GM12892 (cell line): ENCODE results near the gene DGCR2.

Experiments used
- DNase-seq: peaks from one replicate; pipeline ENCODE4 v3.0.0; 2011; ENCODE audit not compliant: insufficient read length
- FAIRE-seq: peaks from 2 replicates; lab custom pipeline; 2011; peaks lifted over from hg19 to GRCh38; lab: Jason Lieb, UNC
- POLR2A ChIP-seq: IDR thresholded peaks from 2 replicates; pipeline ENCODE4 v1.6.1; 2011; ENCODE audit warnings: low read depth, low read length, control low read depth
- POLR2AphosphoS5 ChIP-seq: IDR thresholded peaks from 2 replicates; pipeline ENCODE4 v1.6.1; 2011; ENCODE audit warnings: low read depth, low read length, control low read depth
- TAF1 ChIP-seq: IDR thresholded peaks from 2 replicates; pipeline ENCODE4 v1.6.1; 2011; ENCODE audit warnings: low read depth, mild to moderate bottlenecking, control low read depth, low read length, borderline replicate concordance

DGCR2 gene

DNA sequence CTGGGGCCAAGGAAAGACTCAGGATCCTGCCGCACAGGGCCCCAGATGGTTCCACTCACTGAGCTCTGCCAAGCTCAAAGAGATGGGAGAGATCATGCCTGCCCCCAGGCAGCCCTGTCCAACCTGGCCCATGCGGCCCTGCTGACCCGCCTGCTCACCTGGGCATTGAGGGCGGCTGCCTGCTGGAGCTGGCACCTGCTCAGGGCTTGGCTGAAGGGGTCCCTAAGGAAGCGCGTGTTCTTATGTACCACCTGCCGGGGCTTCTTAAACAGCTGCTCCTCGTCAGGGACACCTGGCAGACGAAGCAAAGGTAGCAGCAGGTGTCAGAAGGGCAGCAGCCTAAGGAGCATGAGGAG is 16.8 kb upstream of the DGCR2 start:
- no peak for TF ChIP-seq POLR2AphosphoS5
- TF ChIP-seq POLR2A = no peak
- TF ChIP-seq TAF1 = no peak
- FAIRE-seq (no peak), DNase-seq (no peak)

DNA sequence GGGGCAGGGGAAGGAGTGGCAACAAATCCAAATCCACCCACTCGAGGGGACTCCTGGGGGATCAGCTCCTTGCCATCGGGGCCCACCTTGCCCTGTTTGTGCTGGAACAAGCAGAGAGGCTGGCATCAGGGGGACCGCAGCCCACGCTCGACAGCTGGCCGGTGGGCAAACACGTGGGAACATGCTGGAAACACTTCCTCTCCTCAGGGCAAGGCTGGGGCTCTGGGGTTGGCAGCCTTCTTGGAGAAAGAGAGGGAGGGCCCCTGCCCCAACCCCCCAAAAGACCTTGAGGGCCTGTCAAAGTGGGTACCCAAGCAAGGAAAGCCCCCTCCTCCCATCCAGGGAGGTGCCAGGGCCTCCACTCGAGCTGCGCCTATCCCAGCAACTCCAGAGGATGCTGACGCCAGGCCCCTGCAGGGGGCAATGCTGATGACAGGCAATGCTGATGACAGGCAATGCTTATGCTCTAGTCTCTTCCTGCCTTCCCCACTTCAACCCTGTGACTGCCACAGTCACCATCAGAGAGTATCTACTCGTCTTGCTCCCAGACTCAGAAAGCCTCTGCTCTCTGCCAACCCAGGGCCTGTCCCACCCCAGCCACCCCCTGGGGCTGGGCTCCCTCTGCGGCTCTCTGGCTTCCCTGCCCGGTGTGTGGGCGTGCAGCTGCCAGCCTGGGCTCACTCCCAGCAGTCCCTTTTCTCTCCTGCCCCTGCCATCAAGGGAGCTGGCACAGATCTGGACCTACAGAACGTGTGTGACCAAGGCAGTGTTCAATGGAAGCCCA is 16.2 kb upstream of the DGCR2 start:
- DNase-seq (no peak), FAIRE-seq (no peak)
- no peak for TF ChIP-seq TAF1
- TF ChIP-seq POLR2AphosphoS5 = no peak
- no peak for TF ChIP-seq POLR2A

DNA sequence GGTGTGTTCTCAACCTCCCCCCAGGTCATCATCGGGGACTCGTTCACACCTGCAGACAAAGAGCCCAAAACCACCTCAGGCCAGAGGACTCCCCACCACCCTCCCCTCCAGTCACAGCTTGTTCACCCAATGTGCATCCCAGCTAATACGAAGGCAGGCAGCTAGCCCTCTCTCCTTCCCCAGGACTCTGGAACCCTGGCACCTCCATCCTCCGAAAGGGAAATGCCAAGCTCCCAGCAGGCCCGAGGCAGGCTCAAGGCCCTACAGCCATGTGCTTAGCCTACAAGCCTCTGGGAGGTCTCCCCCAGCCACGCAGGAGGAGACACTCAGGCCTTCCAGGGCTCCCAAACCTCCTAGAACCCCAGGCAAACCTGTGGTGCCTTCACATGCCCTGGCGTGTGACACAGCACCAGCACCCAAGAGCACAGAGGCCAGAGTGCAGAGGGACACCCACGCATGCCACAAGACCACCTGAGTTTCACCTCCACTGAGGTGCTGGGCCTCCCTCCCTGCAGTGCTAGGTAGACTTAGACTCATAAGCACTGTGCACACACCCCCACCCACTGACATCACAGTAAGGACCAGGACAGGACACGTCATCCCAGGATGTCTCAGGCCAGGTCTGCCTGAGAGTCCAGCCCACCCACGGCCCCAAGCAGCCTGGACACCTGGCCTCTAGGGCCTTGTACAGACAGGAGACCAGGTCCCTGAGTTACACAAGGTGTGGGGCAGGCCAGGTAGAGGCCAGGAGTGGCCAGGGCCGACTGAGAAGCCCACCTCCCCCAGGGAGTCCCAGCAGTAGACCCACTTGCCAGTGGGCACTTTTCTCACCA is 15.4 kb upstream of the DGCR2 start:
- TF ChIP-seq TAF1 (no peak), POLR2A (no peak), POLR2AphosphoS5 (no peak)
- no peak for DNase-seq
- FAIRE-seq = no peak

DNA sequence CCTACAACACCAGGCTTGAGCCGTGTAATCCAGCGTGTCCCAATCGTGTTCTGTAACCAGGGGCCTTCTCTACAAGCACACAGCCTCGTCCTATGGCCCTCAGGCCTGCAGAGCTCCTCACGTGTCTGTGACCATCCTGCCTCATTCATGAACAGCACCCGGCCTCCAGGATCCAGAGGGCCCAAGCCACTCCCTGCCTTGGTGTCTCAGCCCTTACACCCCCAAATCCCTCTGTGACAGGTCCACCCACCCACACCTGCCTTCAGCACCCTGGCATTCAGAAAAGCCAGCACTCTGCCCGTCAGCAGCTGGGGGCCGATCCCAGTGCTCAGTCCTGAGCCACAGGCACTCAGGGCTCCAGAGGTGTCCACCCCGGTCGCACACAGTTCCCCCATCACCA is 14.7 kb upstream of the DGCR2 start:
- no peak for DNase-seq
- no peak for FAIRE-seq
- TF ChIP-seq POLR2AphosphoS5 (no peak), POLR2A (no peak), TAF1 (no peak)

DNA sequence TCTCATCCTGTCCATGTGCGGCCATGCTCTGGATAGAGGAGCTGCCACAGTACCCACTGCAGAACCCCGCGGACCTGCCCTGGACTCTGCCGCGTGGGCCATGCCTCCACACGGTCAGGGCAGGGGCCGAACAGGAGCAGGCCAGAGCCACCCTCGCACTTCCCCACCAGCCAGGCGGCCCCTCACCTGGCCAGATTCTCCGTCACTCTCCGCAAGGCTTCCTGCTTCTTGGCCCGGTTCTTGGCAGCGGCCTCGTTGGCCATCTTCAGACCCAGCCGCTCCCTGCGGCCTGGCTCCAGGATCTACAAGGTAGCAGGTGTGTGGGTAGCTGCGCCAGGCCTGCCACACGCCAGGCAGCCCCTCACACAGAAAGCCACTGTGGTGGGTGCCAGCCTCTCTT is 12.7 kb upstream of the DGCR2 start:
- DNase-seq (no peak), FAIRE-seq (no peak)
- TF ChIP-seq TAF1 (no peak), POLR2A (no peak), POLR2AphosphoS5 (no peak)

DNA sequence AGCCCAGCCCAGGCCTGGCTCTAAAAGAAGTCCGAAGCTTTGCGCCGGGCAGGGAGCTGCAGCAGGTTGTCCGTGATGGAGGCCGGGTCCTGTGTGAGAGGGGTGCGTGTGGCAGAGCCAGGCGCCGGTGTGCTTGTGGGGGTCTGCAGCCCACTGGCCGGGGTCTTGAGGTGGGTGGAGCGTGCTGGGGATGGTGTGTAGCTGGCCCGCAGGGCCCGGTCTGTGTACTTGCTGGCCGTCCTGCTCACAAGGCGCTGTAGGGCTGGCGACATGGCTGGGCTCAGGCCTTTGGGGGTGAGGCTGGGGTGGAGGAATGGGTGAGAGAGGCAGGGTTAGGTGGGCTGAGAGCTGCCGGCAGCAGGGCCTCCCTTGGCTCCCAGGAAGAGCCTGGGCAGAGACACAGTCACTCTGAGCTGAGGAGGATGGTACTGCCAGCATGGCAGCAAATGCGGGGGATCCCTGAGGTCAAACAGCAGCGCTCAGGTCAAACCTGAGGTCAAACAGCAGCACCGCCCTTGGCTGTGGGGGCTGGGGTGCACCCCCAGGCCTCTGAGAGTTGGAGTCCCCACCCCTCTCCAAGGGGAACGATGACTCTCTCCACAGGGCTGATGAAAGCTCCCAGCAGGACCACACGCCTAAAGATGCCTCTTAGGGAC is 12.1 kb upstream of the DGCR2 start:
- no peak for TF ChIP-seq POLR2A
- no peak for TF ChIP-seq POLR2AphosphoS5
- TF ChIP-seq TAF1 = no peak
- FAIRE-seq = no peak
- DNase-seq = no peak

DNA sequence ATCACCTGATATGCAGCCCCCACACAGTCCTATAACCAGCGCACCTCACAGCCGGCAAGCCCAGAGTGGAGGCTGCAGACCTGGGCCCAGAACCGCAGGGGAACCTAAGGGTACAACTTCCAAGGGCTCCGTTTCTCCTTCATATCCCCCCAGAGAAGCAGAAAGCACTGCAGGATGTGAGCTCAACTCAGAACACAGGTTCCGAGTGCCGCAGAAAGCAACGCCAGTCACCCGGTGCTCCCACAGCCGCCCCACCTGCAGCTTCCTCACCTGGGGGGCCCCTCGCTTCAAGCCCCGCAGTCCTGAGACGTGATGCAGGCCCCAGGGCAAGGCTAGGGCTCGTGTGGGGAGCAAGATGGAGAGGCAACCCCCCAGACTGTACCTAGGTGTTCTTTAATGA is 11.3 kb upstream of the DGCR2 start:
- TF ChIP-seq POLR2A (no peak), POLR2AphosphoS5 (no peak), TAF1 (no peak)
- no peak for DNase-seq
- no peak for FAIRE-seq

DNA sequence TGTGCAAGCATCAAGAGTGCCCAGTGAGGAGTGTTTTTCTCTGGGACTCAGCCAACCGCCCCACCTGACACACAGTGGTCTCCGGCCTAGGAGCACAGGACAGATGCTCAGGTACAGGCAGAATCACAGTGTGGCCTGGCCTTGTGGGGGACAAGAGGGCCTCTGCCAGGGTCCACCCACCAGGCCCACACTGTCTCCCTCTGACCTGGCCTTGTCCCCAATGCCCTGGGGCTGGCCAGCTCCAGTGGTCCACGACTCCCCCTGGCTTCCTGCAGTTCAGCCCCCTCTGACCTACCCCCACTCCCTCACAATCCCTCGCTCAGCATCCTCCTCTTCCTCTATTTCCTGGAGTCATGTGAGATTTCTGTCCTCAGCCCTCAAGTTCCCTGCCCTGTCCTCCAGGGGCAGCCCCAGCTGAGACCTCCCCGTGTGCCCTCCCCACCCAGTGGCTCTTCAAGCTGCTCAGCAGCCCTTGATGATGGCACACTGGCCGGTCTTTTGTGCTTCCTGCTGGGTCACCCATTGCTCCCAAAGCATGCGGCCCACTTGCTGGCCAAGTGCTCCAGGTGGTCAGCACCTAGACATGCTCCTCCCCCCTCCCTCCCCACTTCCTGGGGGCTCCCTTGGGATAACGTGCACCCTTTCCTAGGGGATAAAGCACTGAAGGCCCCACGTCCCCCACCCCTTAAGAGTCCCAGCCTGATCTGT is 10.6 kb upstream of the DGCR2 start:
- DNase-seq (no peak), FAIRE-seq (no peak)
- TF ChIP-seq POLR2AphosphoS5 = no peak; the same call in 1 of the 2 replicates
- peak; percentile 33; the same call in 1 of the 2 replicates for TF ChIP-seq POLR2A

DNA sequence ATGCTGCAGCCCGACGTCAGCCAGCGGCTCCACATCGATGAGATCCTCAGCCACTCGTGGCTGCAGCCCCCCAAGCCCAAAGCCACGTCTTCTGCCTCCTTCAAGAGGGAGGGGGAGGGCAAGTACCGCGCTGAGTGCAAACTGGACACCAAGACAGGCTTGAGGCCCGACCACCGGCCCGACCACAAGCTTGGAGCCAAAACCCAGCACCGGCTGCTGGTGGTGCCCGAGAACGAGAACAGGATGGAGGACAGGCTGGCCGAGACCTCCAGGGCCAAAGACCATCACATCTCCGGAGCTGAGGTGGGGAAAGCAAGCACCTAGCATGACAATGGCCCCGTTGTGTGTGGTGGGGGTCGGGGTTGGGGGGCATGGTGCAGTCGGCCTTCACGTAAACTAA is 9.9 kb upstream of the DGCR2 start:
- FAIRE-seq = no peak
- no peak for DNase-seq
- TF ChIP-seq TAF1 (no peak), POLR2A (no peak)

DNA sequence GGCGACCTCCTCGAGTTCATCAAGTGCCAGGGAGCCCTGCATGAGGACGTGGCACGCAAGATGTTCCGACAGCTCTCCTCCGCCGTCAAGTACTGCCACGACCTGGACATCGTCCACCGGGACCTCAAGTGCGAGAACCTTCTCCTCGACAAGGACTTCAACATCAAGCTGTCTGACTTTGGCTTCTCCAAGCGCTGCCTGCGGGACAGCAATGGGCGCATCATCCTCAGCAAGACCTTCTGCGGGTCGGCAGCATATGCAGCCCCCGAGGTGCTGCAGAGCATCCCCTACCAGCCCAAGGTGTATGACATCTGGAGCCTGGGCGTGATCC is 9.4 kb upstream of the DGCR2 start:
- TF ChIP-seq POLR2A (no peak), TAF1 (no peak), POLR2AphosphoS5 (no peak)
- FAIRE-seq (no peak), DNase-seq (no peak)

DNA sequence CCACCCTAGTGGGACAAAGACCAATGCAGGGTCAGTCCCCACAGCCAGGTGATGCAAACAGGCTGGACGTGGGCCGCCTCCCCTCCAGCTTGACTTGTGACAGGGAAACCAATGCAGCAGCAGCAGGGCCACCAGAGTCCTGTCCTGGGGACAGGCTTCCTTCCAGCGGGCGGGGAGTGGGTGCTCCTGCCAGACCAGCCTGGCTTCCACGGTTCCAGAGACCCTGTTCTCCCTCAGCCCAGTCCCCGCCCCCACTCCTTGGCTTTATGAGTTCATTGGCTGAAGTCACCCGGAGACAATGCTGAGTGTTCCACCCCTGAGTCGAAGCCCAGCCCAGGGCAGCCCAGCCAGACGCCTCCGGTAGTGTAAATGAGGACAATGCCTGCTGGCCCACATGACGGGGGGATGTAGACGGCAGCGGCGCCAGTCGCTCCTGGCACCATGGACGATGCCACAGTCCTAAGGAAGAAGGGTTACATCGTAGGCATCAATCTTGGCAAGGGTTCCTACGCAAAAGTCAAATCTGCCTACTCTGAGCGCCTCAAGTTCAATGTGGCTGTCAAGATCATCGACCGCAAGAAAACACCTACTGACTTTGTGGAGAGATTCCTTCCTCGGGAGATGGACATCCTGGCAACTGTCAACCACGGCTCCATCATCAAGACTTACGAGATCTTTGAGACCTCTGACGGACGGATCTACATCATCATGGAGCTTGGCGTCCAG is 8.9 kb upstream of the DGCR2 start, which contains the start of gene TSSK2:
Gene TSSK2 (plus strand): TSS at position 350 of the 726 bp plus-strand sequence. CDS start 92 bp downstream, at position 442.
- TF ChIP-seq TAF1 = no peak
- TF ChIP-seq POLR2A = no peak
- no peak for TF ChIP-seq POLR2AphosphoS5
- FAIRE-seq (no peak), DNase-seq (no peak)

DNA sequence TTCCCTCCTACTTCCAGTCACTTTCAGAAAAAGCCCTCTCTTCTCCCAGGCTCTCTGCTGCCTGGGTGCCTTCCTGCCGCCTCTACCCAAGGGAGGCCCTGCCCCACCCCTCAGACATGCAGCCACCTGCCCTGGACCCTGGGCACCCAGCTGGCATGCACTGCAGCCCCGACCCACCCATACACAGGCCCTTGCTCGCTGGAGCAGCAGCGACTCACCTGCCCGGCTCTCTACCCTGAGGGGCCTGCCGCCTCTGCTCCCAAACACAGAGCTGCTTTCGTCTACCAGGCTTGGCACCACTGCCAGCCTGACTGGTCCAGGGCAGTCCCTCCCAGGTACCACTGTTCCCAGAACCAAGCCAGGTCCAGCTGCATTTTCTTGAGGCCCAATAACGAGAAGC is 7.7 kb upstream of the DGCR2 start:
- TF ChIP-seq TAF1 (no peak), POLR2A (no peak), POLR2AphosphoS5 (no peak)
- no peak for DNase-seq
- no peak for FAIRE-seq
